Colonic mucosa (tissue), 4 donors: Measurements from ENCODE around the gene IL1RAPL2. TPM values are rescaled to one million over a fixed set of nuclear protein-coding genes. Genes with fewer than 3 reads are reported as not detected.
"Not testable (repeated sequence)": the region's sequence is repeated elsewhere in the genome, so short reads cannot be mapped to it uniquely, and the experiment has no call there.

Source experiments
- DNase-seq: peaks from one replicate; pipeline ENCODE4 v3.0.0-alpha.2; 2020
- H3K27ac ChIP-seq: fragments of 200-600 bp; one replicate; pipeline ENCODE4 v1.8.0; 2021
- H3K27me3 ChIP-seq: fragments of 200-600 bp; one replicate; pipeline ENCODE4 v1.8.0; 2021
- H3K36me3 ChIP-seq: fragments of 200-600 bp; one replicate; pipeline ENCODE4 v1.8.0; 2021
- H3K4me1 ChIP-seq: fragments of 200-600 bp; one replicate; pipeline ENCODE4 v1.8.0; 2021; ENCODE audit warnings: mild to moderate bottlenecking
- H3K4me3 ChIP-seq: fragments of 200-600 bp; one replicate; pipeline ENCODE4 v1.8.0; 2021
- H3K9ac ChIP-seq, 2 donors: one replicate each; pipeline ENCODE4 v1.7.0; 2013; ENCODE audit warnings: control low read depth in 2 of 2, low read depth in 2 of 2, low read length in 2 of 2
- H3K9me3 ChIP-seq: fragments of 200-600 bp; one replicate; pipeline ENCODE4 v1.8.0; 2021
- CTCF ChIP-seq: fragments of 200-600 bp; IDR thresholded peaks from one replicate; pipeline ENCODE4 v1.8.0; 2022; ENCODE audit warnings: antibody characterized with exemption, mild to moderate bottlenecking
- intact Hi-C: fragments of 100-400 bp; cut with DNase I; formaldehyde crosslinking; loops from one replicate; pipeline ENCODE4 v1.14.1; 2022
- total RNA-seq, 2 donors: library from RNA; stranded (reverse); fragmentation: NEBNext Ultra II Directional in 1 of 2; extraction: Animal tissue kit (Norgen Biotek cat#: 25700) in 1 of 2; gene quantifications; one replicate each; pipeline ENCODE4 v1.2.1, GENCODE V29; 2021
- donor health status: healthy.
- donor health status: DM: no; HTN: no; CAD: no.
- donor health status: DM: no; HTN: no; CAD: no.

IL1RAPL2 gene
- total RNA-seq, 2 donors from 2014 or later: not detected

- no peaks in the 10 kb centered on the region for H3K27me3 ChIP-seq
- H3K9ac ChIP-seq: no peak overlapping the region
- H3K9me3 ChIP-seq: no peaks in the 10 kb centered on the region
- no peak for TF ChIP-seq CTCF
- intact Hi-C loops: no loop called here
- H3K27ac ChIP-seq: no peak overlapping the region
- no peak overlapping the region for H3K4me3 ChIP-seq
- no peak for DNase-seq
- no peaks in the 10 kb centered on the region for H3K36me3 ChIP-seq
- H3K4me1 ChIP-seq: no peaks in the 10 kb centered on the region
These were observed 548.6 kb downstream of the IL1RAPL2 start for GRCh38 chrX:105114554-105115130.

- DNase-seq, H3K4me3 ChIP-seq, H3K9ac ChIP-seq, H3K36me3 ChIP-seq, H3K27ac ChIP-seq, intact Hi-C loops, H3K4me1 ChIP-seq, H3K27me3 ChIP-seq, H3K9me3 ChIP-seq: not testable (repeated sequence)
These were observed 549.8 kb downstream of the IL1RAPL2 start for GRCh38 chrX:105115596-105116320.

- Histone ChIP-seq H3K4me3 (no peak overlapping the region), H3K36me3 (no peaks in the 10 kb centered on the region), H3K27ac (no peak overlapping the region), H3K4me1 (no peaks in the 10 kb centered on the region), H3K9ac (no peak overlapping the region), H3K27me3 (no peaks in the 10 kb centered on the region), H3K9me3 (no peaks in the 10 kb centered on the region)
- DNase-seq: no peak
- no peak for TF ChIP-seq CTCF
- intact Hi-C loops: no loop called here
These were observed 550.5 kb downstream of the IL1RAPL2 start for GRCh38 chrX:105116486-105116885.

GRCh38 chrX:105117621-105118020 is 551.6 kb downstream of the IL1RAPL2 start:
- DNase-seq: no peak
- intact Hi-C loops: no loop called here
- Histone ChIP-seq H3K36me3 (no peaks in the 10 kb centered on the region), H3K4me3 (no peak overlapping the region), H3K27ac (no peak overlapping the region), H3K27me3 (no peaks in the 10 kb centered on the region), H3K9me3 (no peaks in the 10 kb centered on the region), H3K4me1 (no peaks in the 10 kb centered on the region), H3K9ac (no peak overlapping the region)
- no peak for TF ChIP-seq CTCF

GRCh38 chrX:105120463-105120862 is 554.5 kb downstream of the IL1RAPL2 start:
- intact Hi-C loops: no loop called here
- H3K9me3 ChIP-seq: no peaks in the 10 kb centered on the region
- DNase-seq: no peak
- no peaks in the 10 kb centered on the region for H3K4me1 ChIP-seq
- H3K27me3 ChIP-seq: no peaks in the 10 kb centered on the region
- H3K27ac ChIP-seq: no peak overlapping the region
- H3K36me3 ChIP-seq: no peaks in the 10 kb centered on the region
- H3K9ac ChIP-seq: no peak overlapping the region
- H3K4me3 ChIP-seq: no peak overlapping the region
- TF ChIP-seq CTCF: no peak

GRCh38 chrX:105121186-105121585 is 555.2 kb downstream of the IL1RAPL2 start:
- Histone ChIP-seq H3K4me1 (no peaks in the 10 kb centered on the region), H3K9me3 (no peaks in the 10 kb centered on the region), H3K27me3 (no peaks in the 10 kb centered on the region), H3K4me3 (no peak overlapping the region), H3K27ac (no peak overlapping the region), H3K9ac (no peak overlapping the region), H3K36me3 (no peaks in the 10 kb centered on the region)
- DNase-seq: no peak
- intact Hi-C loops: no loop called here
- TF ChIP-seq CTCF: no peak
